Epithelial cell of esophagus (primary cell): ENCODE measurements around the gene AGR2.

ENCODE experiments used
- DNase-seq: peaks from one replicate; pipeline ENCODE4 v3.0.0; 2010; ENCODE audit warnings: low read depth
- H3K4me3 ChIP-seq: 2 replicates; pipeline ENCODE4 v1.5.1; 2011; ENCODE audit warnings: mild to moderate bottlenecking, low read length, control low read depth
- TF ChIP-seq, protein P1 (sequence below): IDR thresholded peaks from 2 replicates; pipeline ENCODE4 v1.5.1; 2011; ENCODE audit warnings: low read depth, mild to moderate bottlenecking, low read length, control low read depth, inconsistent platforms; ENCODE audit not compliant: insufficient read depth; ENCODE audit errors: missing control alignments

The AGR2 gene

DNA sequence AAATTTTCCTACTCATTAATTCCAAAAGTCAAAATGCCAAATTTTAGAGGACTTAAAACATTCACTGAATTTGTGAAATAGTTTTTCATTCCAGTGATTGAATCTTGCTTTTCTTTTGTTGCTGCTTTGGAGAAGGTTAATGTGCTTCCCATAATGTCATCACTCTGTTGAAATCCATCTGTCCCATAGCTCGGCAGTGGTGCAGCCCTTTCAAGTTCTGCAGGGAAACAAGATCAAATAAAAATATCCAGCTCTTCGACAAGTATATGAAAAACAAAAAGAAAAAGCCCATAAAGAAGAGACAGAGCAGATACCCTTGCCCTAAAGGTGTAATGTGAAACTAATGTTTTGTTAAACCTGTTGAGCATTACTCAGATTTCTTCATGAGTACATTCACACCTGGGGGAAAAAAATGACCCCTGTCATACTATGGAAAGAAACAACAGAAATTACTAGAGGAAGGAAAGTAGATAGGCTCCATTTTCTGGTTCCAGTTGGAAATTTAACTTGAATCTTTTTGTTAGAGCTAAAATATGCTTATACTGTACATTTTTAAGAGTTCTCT, 41.9 kb upstream of the AGR2 start:
- DNase-seq = peak; percentile 44
- H3K4me3 ChIP-seq = no peak overlapping the region
- TF ChIP-seq, protein P1, sequence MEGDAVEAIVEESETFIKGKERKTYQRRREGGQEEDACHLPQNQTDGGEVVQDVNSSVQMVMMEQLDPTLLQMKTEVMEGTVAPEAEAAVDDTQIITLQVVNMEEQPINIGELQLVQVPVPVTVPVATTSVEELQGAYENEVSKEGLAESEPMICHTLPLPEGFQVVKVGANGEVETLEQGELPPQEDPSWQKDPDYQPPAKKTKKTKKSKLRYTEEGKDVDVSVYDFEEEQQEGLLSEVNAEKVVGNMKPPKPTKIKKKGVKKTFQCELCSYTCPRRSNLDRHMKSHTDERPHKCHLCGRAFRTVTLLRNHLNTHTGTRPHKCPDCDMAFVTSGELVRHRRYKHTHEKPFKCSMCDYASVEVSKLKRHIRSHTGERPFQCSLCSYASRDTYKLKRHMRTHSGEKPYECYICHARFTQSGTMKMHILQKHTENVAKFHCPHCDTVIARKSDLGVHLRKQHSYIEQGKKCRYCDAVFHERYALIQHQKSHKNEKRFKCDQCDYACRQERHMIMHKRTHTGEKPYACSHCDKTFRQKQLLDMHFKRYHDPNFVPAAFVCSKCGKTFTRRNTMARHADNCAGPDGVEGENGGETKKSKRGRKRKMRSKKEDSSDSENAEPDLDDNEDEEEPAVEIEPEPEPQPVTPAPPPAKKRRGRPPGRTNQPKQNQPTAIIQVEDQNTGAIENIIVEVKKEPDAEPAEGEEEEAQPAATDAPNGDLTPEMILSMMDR = no peak

DNA sequence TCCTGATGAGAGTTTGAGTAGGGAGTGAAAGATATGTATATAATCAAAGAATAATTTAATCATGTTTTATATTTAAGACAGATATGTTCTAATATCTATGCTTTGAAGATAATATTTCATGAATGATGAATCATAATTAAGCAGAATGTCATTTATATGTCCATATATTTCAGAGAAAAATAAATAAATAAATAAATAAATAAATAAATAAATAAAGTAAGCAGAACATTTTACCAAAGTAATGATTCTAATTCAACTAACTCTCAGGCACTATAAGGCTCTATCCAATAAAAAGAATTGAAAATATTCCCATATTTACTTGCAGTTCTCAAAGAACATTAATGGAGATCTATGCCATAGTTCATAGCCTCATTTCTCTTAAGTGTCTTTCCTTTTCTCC, 40.9 kb upstream of the AGR2 start:
- TF ChIP-seq, protein P1 = no peak
- H3K4me3 ChIP-seq = no peak overlapping the region
- no peak for DNase-seq

DNA sequence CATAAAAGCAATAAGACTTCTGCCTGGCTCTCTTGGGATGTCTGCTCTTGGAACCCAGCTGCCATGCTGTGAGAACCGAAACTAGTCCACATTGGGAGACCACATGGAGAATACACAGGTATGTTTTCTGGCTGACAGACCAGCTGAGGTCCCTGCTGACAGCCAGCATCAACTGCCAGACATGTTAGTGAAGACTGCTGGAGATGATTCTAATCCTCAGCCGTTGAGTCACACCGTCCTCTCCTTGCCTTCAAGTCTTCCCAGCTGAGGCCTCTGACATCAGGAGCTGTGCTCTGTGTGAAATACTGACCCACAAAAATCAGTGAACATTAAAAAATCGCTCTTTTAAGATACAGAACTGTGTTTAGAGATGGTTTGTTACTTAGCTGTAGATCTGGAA, 36.9 kb upstream of the AGR2 start:
- DNase-seq = peak; percentile 30
- TF ChIP-seq, protein P1 = no peak
- no peak overlapping the region for H3K4me3 ChIP-seq

DNA sequence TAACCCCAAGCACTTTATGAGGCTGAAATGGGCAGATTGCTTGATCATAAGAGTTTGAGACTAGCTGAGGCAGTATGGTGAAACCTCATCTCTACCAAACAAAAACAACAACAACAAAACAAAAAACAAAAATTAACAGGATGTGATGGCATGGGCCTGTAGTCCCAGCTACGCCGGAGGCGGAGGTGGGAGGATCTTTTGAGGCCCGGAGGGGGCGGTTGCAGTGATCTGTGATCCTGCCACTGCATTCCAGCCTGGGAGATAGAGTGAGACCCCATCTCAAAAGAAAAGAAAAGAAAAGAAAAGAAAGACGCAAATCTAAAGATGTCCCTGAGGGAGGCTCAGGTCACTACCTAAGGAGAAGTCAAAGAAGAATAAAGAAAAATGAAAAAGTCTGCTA, 35.3 kb upstream of the AGR2 start:
- TF ChIP-seq, protein P1 = no peak
- no peak for DNase-seq
- H3K4me3 ChIP-seq = no peak overlapping the region

DNA sequence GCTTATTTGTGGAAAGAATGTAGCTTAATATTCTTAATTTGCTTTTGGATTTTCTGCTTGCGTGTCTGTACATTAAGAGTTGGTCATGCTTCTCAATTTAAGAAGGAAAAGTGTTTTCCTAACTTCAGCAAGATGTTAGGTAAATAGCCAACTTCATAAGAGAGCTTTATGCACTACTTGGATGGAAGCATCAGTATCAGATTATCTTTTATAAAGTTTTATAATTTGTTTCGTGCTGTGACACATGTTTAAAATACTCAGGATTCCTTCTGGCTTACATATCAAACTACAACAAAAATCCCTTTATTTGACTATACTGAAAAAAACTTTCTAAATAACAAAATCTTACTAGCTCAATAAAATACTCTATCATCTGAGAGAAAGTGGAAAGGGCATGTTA, 34.8 kb upstream of the AGR2 start:
- no peak overlapping the region for H3K4me3 ChIP-seq
- TF ChIP-seq, protein P1 = no peak
- DNase-seq = no peak

DNA sequence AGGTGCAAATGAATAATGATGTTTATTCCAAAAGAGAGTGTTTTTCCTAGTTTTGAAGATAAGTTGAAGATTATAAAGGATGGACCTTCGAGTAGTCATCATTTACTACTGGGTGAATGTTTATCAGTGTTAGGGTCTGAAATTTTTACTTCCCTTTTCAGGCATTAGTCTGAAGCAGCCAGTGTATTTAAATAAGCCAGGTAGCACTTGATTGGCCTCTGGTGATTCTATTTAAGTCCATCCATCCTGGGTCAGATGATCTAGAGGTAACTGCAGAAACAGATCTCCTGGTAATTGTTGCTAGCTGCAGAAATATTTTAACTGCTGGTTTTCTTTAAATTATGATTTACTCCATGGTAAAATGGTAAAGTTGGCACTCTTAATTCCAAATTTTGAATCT, 34.1 kb upstream of the AGR2 start:
- DNase-seq = no peak

DNA sequence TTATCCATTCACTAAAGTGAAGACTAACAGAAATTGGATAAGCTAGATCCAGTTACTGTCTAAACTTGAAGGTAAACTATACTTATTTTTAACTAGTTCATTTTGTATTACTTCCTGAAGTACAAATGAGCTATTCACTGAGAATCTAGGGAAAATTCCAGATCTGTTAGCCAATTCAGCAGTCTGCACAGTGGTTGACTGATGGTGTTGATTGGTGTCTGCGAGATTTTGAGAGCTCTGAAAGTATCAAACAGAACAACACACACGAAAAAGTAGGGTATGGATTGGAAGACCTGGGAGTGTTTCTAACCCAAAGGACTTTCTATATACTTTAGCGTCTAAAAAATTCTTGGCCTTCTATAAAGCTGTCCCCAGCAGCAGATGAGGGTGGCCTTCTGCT, 33.6 kb upstream of the AGR2 start:
- H3K4me3 ChIP-seq = no peak overlapping the region
- TF ChIP-seq, protein P1 = no peak
- no peak for DNase-seq

More for the DNA sequence above, 34.1 kb upstream of the AGR2 start:
- TF ChIP-seq, protein P1 = no peak
- H3K4me3 ChIP-seq = no peak overlapping the region
